A549 (cell line): ENCODE measurements around the gene CSTB. TPM values are rescaled to one million over a fixed set of nuclear protein-coding genes. Genes with fewer than 3 reads are reported as not detected.

Experiments used
- ATAC-seq, 2 experiments: fragments of 200-7000 bp in 1 of 2; fragments of >200 bp in 1 of 2; cut with Nextera tagmentation in 1 of 2; cut with Tn5 transposase in 1 of 2; 3 replicates each; pipeline versions ENCODE4 v1.8.0 to v1.9.1; 2018 to 2020; ENCODE audit warnings: mild to moderate bottlenecking in 1 of 2, moderate library complexity in 1 of 2
- CTCF ChIA-PET: fragments of 300-600 bp; sonication (Branson Sonifier 250); formaldehyde crosslinking; extraction: SDS; loops from one replicate; lab custom pipeline; 2021; ENCODE audit warnings: antibody characterized with exemption, inconsistent platforms; lab: Yijun Ruan, JAX
- POLR2A ChIA-PET: fragments of 350-600 bp; formaldehyde crosslinking; extraction: SDS; loops from one replicate; lab custom pipeline; 2021; ENCODE audit warnings: antibody characterized with exemption, inconsistent platforms; lab: Yijun Ruan, JAX
- DNase-seq, 2 experiments: peaks; one replicate each; pipeline versions ENCODE4 v3.0.0 to v3.0.0-alpha.2; 2011 to 2016; ENCODE audit warnings: low read depth in 1 of 2, low spot score in 1 of 2
- FAIRE-seq: peaks from 2 replicates; lab custom pipeline; 2011; peaks lifted over from hg19 to GRCh38; lab: Jason Lieb, UNC
- H3K27ac ChIP-seq, 2 experiments: fragments of >200 bp; sonication (Bioruptor Twin); formaldehyde crosslinking; 3 replicates each; pipeline ENCODE4 v1.5.1; 2016 to 2017
- H3K4me1 ChIP-seq: fragments of >200 bp; sonication (Bioruptor Twin); formaldehyde crosslinking; 3 replicates; pipeline ENCODE4 v1.6.1; 2016
- H3K4me2 ChIP-seq: fragments of >200 bp; sonication (Bioruptor Twin); formaldehyde crosslinking; 3 replicates; pipeline ENCODE4 v1.6.1; 2016
- H3K4me3 ChIP-seq: fragments of >200 bp; sonication (Bioruptor Twin); formaldehyde crosslinking; 3 replicates; pipeline ENCODE4 v1.5.1; 2016
- H3K9me3 ChIP-seq: fragments of >200 bp; sonication (Bioruptor Twin); formaldehyde crosslinking; 3 replicates; pipeline ENCODE4 v1.6.1; 2016
- ATOH8 ChIP-seq: fragments of 250-450 bp; sonication (Bioruptor Pico); IDR thresholded peaks from 2 replicates; pipeline ENCODE4 v1.5.0; 2020; ENCODE audit warnings: low read depth, mild to moderate bottlenecking, moderate library complexity
- CBX2 ChIP-seq: fragments of 200-600 bp; sonication (generic); IDR thresholded peaks from 2 replicates; pipeline ENCODE4 v1.6.1; 2016; ENCODE audit warnings: low read depth, mild to moderate bottlenecking, borderline replicate concordance
- CEBPB ChIP-seq, 2 experiments: fragments of >200 bp in 1 of 2; sonication (Bioruptor Twin) in 1 of 2; formaldehyde crosslinking in 1 of 2; IDR thresholded peaks; 2 replicates each; pipeline ENCODE4 v1.6.1; 2012 to 2016
- GATA3 ChIP-seq: IDR thresholded peaks from 2 replicates; pipeline ENCODE4 v1.6.1; 2012; ENCODE audit warnings: borderline replicate concordance
- HDAC2 ChIP-seq: fragments of 200-600 bp; sonication (generic); IDR thresholded peaks from 2 replicates; pipeline ENCODE4 v1.6.1; 2016
- HOXA7 ChIP-seq: fragments of 250-450 bp; sonication (Bioruptor Pico); IDR thresholded peaks from 2 replicates; pipeline ENCODE4 v1.5.0; 2020; ENCODE audit warnings: mild to moderate bottlenecking, moderate library complexity
- HOXB13 ChIP-seq: fragments of 250-450 bp; sonication (Bioruptor Pico); IDR thresholded peaks from 2 replicates; pipeline ENCODE4 v1.5.0; 2020; ENCODE audit warnings: low read depth, mild to moderate bottlenecking, moderate library complexity
- HOXB5 ChIP-seq: fragments of 250-450 bp; sonication (Bioruptor Pico); IDR thresholded peaks from 2 replicates; pipeline ENCODE4 v1.5.0; 2020; ENCODE audit warnings: mild to moderate bottlenecking, moderate library complexity
- MAFK ChIP-seq: fragments of 450-650 bp; IDR thresholded peaks from 2 replicates; pipeline ENCODE4 v1.6.1; 2014; ENCODE audit not compliant: partially characterized antibody
- NR3C1 ChIP-seq: fragments of >200 bp; sonication (Bioruptor Twin); formaldehyde crosslinking; IDR thresholded peaks from 3 replicates; pipeline ENCODE4 v1.6.1; 2017
- POLR2A ChIP-seq: IDR thresholded peaks from 2 replicates; pipeline ENCODE4 v1.6.1; 2012; ENCODE audit warnings: mild to moderate bottlenecking, low read length
- RAD21 ChIP-seq, 2 experiments: fragments of >200 bp in 1 of 2; sonication (Bioruptor Twin) in 1 of 2; formaldehyde crosslinking in 1 of 2; IDR thresholded peaks in 1 of 2; conservative IDR thresholded peaks in 1 of 2; 2 replicates in 1 of 2; 3 replicates in 1 of 2; pipeline ENCODE4 v1.6.1; 2012 to 2018; ENCODE audit warnings: inconsistent platforms in 1 of 2
- RARB ChIP-seq: fragments of 250-450 bp; sonication (Bioruptor Pico); IDR thresholded peaks from 2 replicates; pipeline ENCODE4 v1.8.0; 2021; ENCODE audit warnings: mild to moderate bottlenecking, moderate library complexity
- RCOR1 ChIP-seq: fragments of 150-350 bp; IDR thresholded peaks from 2 replicates; pipeline ENCODE4 v1.6.1; 2014; ENCODE audit warnings: antibody characterized with exemption, low read length, low read depth
- RFX5 ChIP-seq: fragments of 450-650 bp; IDR thresholded peaks from 2 replicates; pipeline ENCODE4 v1.7.1; 2014; ENCODE audit warnings: antibody characterized with exemption, mild to moderate bottlenecking, moderate library complexity
- SREBF2 ChIP-seq: fragments of 450-650 bp; IDR thresholded peaks from 2 replicates; pipeline ENCODE4 v1.6.1; 2014; ENCODE audit warnings: mild to moderate bottlenecking, moderate library complexity
- TP53 ChIP-seq: fragments of 250-450 bp; sonication (Bioruptor Pico); IDR thresholded peaks from 2 replicates; pipeline ENCODE4 v1.5.0; 2021; ENCODE audit warnings: mild to moderate bottlenecking, moderate library complexity
- ZFP36 ChIP-seq: fragments of 450-650 bp; IDR thresholded peaks from 2 replicates; pipeline ENCODE4 v1.6.1; 2014; ENCODE audit warnings: borderline replicate concordance; ENCODE audit not compliant: partially characterized antibody
- ZNF302 ChIP-seq: fragments of 250-450 bp; sonication (Bioruptor Pico); IDR thresholded peaks from 2 replicates; pipeline ENCODE4 v1.9.0; 2021; ENCODE audit warnings: inconsistent platforms, mild to moderate bottlenecking, moderate library complexity
- WGBS: methylation state at CpG from one replicate; pipeline ENCODE4 v1.1.6; 2017; ENCODE audit errors: missing lambda C conversion rate; 5-methylcytosine and 5-hydroxymethylcytosine counted together
- polyA plus RNA-seq, 4 experiments: library from polyadenylated mRNA; depleted of rRNA in 3 of 4; stranded (reverse); fragments of >200 nt; fragmentation: RNase III in 1 of 4; extraction: RNeasy Plus Mini Kit Qiagen cat#74134 plus additional on column Dnase treatment in 1 of 4; gene quantifications; 2 replicates in 3 of 4; 3 replicates in 1 of 4; pipeline ENCODE4 v1.2.3, GENCODE V29; 2011 to 2017
- TF ChIP-seq, protein P1 (sequence below): fragments of 150-350 bp; IDR thresholded peaks from 2 replicates; pipeline ENCODE4 v1.6.1; 2014; ENCODE audit warnings: low read depth, mild to moderate bottlenecking, low read length
- TF ChIP-seq, protein P2 (sequence below): fragments of 200-600 bp; sonication (generic); IDR thresholded peaks from 2 replicates; pipeline ENCODE4 v1.6.1; 2016; ENCODE audit warnings: antibody characterized with exemption, mild to moderate bottlenecking, moderate library complexity
- TF ChIP-seq, protein P3 (sequence below): fragments of 450-650 bp; IDR thresholded peaks from 2 replicates; pipeline ENCODE4 v1.6.1; 2014; ENCODE audit warnings: antibody characterized with exemption

CSTB gene
- polyA plus RNA-seq, 2 of the 4 experiments (the other 2 are of a cell fraction) = 42.9 to 101 TPM

DNA sequence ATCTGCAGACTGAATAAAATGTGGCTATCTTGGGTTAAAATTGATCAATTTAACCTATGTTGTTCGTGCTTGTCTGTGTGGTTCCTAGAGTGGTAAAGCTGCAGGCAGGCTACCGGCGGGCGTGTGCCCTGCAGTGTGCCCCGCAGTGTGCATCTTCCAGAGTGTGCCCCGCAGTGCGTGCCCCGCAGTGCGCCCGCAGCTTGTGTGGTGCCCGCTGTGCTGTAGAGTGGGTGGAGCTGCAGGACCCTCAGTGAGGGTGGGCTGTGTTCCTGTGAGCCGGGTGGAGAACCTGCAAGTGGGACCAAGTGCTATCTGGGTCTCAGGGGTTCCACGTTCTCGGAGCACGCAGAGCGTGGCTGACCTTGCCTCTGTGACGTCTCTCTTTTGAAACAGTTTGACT, 24.0 kb upstream of the CSTB start:
- Histone ChIP-seq H3K4me1 (no peaks in the 10 kb centered on the region), H3K27ac (no peak overlapping the region), H3K4me2 (no peak overlapping the region), H3K9me3 (no peaks in the 10 kb centered on the region), H3K4me3 (no peak overlapping the region)
- no peak for ATAC-seq
- POLR2A ChIA-PET = no interaction called here
- FAIRE-seq = no peak
- WGBS = 93% methylated on average over 17 of the region's 17 CpGs
- TF ChIP-seq, protein P1, sequence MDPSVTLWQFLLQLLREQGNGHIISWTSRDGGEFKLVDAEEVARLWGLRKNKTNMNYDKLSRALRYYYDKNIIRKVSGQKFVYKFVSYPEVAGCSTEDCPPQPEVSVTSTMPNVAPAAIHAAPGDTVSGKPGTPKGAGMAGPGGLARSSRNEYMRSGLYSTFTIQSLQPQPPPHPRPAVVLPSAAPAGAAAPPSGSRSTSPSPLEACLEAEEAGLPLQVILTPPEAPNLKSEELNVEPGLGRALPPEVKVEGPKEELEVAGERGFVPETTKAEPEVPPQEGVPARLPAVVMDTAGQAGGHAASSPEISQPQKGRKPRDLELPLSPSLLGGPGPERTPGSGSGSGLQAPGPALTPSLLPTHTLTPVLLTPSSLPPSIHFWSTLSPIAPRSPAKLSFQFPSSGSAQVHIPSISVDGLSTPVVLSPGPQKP = no peak
- TF ChIP-seq RFX5 (no peak), POLR2A (no peak), RAD21 (conservative IDR thresholded peaks at IDR 0.05 in 1 of 2, IDR thresholded peaks at IDR 0.05 in 1 of 2) (no peak)
- CTCF ChIA-PET = interaction anchor here (1.5 kb wide), 1 partner anchor 11 kb away, joined by 9 read pairs; the partner anchor contains the start of gene RRP1
- no peak for DNase-seq

- Histone ChIP-seq H3K4me1 (no peaks in the 10 kb centered on the region), H3K9me3 (no peaks in the 10 kb centered on the region), H3K27ac (no peak overlapping the region), H3K4me2 (no peak overlapping the region), H3K4me3 (no peak overlapping the region)
- no peak for FAIRE-seq
- 93% methylated on average over 9 of the region's 19 CpGs for WGBS
- ATAC-seq = no peak
- TF ChIP-seq ATOH8 (CRISPR knock-in tag) (no peak), HDAC2 (no peak), HOXB13 (CRISPR knock-in tag) (no peak), NR3C1 (no peak), CEBPB (IDR thresholded peaks at IDR 0.05) (no peak), GATA3 (no peak), MAFK (no peak), HOXB5 (no peak), TP53 (CRISPR knock-in tag) (no peak)
- TF ChIP-seq, protein P2, sequence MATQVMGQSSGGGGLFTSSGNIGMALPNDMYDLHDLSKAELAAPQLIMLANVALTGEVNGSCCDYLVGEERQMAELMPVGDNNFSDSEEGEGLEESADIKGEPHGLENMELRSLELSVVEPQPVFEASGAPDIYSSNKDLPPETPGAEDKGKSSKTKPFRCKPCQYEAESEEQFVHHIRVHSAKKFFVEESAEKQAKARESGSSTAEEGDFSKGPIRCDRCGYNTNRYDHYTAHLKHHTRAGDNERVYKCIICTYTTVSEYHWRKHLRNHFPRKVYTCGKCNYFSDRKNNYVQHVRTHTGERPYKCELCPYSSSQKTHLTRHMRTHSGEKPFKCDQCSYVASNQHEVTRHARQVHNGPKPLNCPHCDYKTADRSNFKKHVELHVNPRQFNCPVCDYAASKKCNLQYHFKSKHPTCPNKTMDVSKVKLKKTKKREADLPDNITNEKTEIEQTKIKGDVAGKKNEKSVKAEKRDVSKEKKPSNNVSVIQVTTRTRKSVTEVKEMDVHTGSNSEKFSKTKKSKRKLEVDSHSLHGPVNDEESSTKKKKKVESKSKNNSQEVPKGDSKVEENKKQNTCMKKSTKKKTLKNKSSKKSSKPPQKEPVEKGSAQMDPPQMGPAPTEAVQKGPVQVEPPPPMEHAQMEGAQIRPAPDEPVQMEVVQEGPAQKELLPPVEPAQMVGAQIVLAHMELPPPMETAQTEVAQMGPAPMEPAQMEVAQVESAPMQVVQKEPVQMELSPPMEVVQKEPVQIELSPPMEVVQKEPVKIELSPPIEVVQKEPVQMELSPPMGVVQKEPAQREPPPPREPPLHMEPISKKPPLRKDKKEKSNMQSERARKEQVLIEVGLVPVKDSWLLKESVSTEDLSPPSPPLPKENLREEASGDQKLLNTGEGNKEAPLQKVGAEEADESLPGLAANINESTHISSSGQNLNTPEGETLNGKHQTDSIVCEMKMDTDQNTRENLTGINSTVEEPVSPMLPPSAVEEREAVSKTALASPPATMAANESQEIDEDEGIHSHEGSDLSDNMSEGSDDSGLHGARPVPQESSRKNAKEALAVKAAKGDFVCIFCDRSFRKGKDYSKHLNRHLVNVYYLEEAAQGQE = no peak
- POLR2A ChIA-PET = no interaction called here
- DNase-seq = no peak
- CTCF ChIA-PET = interaction anchor here (1.2 to 1.7 kb wide), 2 partner anchors 10 kb away, joined by 3 to 7 read pairs; partner anchors contain the start of gene RRP1
Measured at GRCh38 chr21:43799301-43799840, 23.3 kb upstream of the CSTB start.

DNA sequence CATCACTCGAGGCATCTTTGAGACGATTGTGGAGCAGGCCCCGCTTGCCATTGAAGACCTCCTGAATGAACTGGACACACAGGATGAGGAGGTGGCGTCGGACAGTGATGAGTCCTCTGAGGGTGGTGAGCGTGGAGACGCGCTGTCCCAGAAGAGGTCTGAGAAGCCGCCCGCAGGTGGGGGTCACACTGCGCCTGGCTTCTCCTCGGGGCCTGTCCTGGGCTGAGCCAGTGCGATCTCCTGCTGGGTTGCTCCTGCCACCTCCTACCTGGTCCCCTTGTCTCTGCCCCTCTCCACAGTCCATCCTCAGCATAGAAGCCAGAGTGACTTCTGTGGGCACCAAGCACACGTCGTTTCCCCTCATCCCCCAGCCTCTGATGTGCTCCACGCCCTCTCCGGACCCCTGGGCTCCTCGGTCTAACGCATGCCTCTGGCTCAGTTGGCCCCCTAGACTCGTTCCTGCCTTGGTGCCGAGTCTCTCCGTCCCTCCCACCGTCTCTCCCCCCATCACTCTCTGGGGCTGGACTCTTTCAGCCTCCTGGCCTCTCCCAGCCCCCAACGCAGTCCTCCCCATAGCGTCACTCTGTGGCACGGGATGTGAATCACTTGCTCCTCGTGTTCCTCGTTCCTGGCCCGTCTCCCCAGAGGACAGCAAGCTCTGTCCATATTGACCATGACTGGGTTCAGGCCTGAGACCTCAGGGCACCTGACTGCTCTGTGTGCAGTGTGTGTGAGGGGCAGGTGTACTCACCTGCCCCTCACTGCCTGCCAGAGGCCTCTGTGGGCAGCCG, 22.0 kb upstream of the CSTB start:
- no peak for ATAC-seq
- no peak overlapping the region for H3K27ac ChIP-seq
- H3K4me3 ChIP-seq = no peak overlapping the region
- ChIA-PET CTCF (interaction anchor here (1.2 to 1.7 kb wide), 2 partner anchors 8 to 11 kb away, joined by 3 to 7 read pairs; partner anchors contain the start of gene RRP1), POLR2A (no interaction called here)
- no peaks in the 10 kb centered on the region for H3K4me1 ChIP-seq
- H3K9me3 ChIP-seq = no peaks in the 10 kb centered on the region
- TF ChIP-seq RARB (no peak), CBX2 (no peak), RCOR1 (no peak), HOXA7 (no peak), SREBF2 (no peak), ZFP36 (no peak), ZNF302 (CRISPR knock-in tag) (no peak)
- TF ChIP-seq, protein P3, sequence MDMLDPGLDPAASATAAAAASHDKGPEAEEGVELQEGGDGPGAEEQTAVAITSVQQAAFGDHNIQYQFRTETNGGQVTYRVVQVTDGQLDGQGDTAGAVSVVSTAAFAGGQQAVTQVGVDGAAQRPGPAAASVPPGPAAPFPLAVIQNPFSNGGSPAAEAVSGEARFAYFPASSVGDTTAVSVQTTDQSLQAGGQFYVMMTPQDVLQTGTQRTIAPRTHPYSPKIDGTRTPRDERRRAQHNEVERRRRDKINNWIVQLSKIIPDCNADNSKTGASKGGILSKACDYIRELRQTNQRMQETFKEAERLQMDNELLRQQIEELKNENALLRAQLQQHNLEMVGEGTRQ = no peak
- TF ChIP-seq, all 56 proteins: peak for 0
- DNase-seq (no peak), FAIRE-seq (no peak)
- no peak overlapping the region for H3K4me2 ChIP-seq
- 89% methylated on average over 22 of the region's 30 CpGs for WGBS
